Measurements from ENCODE around the gene GRB7. TPM values are rescaled to one million over a fixed set of nuclear protein-coding genes. Genes with fewer than 3 reads are reported as not detected.
"Not testable (repeated sequence)": the region's sequence is repeated elsewhere in the genome, so short reads cannot be mapped to it uniquely, and the experiment has no call there.

GRB7 gene
- total RNA-seq, 1 donor from 2014 or later, result 0.41 TPM

DNA sequence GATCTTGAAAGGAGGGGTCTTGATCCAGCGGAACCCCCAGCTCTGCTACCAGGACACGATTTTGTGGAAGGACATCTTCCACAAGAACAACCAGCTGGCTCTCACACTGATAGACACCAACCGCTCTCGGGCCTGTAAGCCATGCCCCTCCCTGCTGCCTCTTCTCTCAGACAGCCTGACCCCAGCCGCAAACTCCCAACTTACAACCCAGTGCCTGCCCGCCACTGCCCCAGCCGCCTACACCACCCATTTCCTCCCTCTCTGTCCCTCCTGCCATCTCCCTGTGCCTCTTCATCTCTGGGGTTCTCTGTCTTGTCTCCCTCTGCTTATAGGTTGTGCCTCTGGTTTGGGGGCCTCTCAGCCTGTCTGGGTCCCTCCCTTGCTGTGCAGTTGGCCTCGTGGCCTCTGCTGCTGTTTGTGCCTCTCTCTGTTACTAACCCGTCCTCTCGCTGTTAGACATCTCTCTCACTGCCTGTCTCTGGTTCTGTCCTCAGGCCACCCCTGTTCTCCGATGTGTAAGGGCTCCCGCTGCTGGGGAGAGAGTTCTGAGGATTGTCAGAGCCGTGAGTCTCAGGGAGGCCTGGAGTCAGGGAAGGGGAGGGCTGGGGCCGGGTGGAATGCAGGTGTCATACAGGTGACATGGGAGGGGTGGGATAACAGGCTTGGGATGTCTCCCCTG is 28.3 kb upstream of the GRB7 start:
- intact Hi-C loops (cut with micrococcal nuclease), result no loop called here

- intact Hi-C loops (cut with micrococcal nuclease), result no loop called here
Observed at GRCh38 chr17:39709998-39710964, 27.5 kb upstream of the GRB7 start.

DNA sequence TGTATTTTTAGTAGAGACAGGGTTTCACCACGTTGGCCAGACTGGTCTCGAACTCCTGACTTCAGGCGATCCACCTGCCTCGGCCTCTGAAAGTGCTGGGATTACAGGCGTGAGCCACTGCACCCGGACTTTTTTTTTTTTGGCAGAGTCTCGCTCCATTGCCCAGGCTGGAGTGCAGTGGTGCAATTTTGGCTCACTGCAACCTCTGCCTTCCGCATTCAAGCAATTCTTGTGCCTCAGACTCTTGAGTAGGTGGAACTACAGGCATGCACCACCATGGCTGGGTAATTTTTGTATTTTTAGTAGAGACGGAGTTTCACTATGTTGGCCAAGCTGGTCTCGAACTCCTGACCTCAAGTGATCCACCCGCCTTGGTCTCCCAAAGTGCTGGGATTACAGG is 26.7 kb upstream of the GRB7 start:
- intact Hi-C loops (cut with micrococcal nuclease), result not testable (repeated sequence)

DNA sequence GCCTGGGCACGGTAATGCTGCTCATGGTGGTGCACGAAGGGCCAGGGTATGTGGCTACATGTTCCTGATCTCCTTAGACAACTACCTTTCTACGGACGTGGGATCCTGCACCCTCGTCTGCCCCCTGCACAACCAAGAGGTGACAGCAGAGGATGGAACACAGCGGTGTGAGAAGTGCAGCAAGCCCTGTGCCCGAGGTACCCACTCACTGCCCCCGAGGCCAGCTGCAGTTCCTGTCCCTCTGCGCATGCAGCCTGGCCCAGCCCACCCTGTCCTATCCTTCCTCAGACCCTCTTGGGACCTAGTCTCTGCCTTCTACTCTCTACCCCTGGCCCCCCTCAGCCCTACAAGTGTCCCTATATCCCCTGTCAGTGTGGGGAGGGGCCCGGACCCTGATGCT is 25.9 kb upstream of the GRB7 start:
- intact Hi-C loops (cut with micrococcal nuclease), result no loop called here

GRCh38 chr17:39714234-39714633 is 23.5 kb upstream of the GRB7 start:
- intact Hi-C loops (cut with micrococcal nuclease), result no loop called here

DNA sequence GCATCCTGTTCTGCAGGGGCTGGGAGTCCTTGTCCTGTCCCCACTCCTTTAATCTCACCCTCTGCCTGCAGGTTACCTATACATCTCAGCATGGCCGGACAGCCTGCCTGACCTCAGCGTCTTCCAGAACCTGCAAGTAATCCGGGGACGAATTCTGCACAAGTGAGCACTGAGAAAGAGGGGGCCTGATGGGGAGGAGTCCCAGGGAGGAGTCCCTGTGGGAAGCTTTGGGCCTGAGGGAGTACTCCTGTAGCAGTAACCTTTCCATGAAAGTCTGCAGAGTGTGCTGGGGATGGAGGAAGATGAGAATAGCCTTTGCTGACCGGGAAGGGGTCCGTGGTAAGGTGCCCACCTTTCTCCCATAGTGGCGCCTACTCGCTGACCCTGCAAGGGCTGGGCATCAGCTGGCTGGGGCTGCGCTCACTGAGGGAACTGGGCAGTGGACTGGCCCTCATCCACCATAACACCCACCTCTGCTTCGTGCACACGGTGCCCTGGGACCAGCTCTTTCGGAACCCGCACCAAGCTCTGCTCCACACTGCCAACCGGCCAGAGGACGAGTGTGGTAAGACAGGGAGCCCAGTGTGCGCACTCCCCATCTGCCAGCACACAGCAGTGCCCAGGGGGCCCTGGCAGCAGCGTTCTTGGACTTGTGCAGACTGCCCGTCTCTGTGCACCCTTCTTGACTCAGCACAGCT is 22.2 kb upstream of the GRB7 start:
- intact Hi-C loops (cut with micrococcal nuclease), result no loop called here

DNA sequence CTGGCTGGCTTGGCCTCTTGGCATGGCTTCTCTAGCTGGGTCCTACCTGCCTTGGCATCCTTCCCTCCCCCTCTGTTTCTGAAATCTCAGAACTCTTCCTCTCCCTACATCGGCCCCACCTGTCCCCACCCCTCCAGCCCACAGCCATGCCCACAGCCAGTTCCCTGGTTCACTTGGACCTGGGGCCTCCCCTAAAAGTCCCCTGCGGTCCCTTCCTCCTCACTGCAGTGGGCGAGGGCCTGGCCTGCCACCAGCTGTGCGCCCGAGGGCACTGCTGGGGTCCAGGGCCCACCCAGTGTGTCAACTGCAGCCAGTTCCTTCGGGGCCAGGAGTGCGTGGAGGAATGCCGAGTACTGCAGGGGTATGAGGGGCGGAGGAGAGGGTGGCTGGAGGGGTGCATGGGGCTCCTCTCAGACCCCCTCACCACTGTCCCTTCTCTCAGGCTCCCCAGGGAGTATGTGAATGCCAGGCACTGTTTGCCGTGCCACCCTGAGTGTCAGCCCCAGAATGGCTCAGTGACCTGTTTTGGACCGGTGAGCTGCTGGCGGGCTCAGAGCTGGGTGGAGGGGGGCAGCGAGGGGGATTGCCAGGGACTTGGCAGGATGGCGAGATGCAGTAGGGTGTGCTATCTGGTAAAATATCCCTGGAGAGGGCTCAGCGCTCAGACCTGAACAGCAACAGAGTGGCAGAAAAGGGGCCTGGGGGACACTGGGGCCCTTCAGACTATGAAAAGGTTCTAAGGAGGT is 21.5 kb upstream of the GRB7 start:
- intact Hi-C loops (cut with micrococcal nuclease), result no loop called here

GRCh38 chr17:39716879-39717536 is 20.7 kb upstream of the GRB7 start:
- intact Hi-C loops (cut with micrococcal nuclease), result no loop called here

- intact Hi-C loops (cut with micrococcal nuclease), result no loop called here
Observed at GRCh38 chr17:39717660-39718059, 20.1 kb upstream of the GRB7 start.

DNA sequence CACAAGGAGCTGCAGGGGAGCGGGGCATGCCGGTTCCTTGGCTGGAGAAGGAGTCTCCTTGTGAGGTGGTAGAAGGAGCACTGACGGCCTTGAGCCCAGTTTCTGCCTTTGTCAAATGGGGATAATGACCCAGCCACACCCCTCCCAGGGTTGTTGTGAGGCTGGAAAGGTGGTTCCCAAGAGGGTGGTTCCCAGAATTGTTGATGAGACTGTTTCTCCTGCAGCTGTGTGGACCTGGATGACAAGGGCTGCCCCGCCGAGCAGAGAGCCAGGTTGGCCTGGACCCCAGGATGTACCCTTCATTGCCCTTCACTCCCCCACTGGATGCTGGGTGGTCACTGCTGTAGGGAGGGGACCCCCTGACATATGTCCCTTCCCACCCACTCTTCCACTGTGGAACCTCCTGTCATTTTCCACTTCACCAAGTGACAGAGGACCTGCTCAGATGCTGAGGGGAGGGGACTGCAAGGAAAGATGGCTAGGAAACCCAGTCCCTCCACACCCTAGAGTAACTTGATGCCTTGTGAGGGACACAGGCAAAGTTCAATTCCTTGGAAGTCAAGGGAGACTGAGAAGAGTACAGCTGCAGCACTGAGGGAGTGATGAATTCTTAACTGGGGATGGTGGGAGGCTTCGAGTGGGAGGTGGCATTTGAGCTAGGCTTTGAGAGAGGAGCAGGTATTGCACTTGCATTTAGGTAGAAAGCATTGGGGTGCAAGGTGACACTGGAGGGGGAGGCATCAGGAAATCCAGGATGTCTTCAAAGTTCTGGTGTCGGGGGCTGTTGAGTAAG is 18.0 kb upstream of the GRB7 start:
- intact Hi-C loops (cut with micrococcal nuclease), result no loop called here

DNA sequence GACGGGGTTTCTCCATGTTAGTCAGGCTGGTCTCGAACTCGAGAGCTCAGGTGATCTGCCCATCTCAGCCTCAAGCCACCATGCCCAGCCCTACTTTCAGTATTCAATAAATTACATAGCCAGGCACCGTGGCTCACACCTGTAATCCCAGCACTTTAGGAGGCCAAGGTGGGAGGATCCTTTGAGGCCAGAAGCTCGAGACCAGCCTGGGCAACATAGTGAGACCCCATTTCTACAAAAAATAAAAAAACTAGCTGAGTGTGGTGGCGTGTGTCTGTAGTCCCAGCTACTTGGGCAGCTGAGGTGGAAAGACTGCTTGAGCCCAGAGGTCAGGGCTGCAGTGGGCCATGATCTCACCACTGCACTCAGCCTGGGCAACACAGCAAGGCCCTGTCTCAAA is 15.6 kb upstream of the GRB7 start:
- intact Hi-C loops (cut with micrococcal nuclease), result no loop called here

GRCh38 chr17:39722965-39723848 is 14.5 kb upstream of the GRB7 start:
- intact Hi-C loops (cut with micrococcal nuclease), result no loop called here

DNA sequence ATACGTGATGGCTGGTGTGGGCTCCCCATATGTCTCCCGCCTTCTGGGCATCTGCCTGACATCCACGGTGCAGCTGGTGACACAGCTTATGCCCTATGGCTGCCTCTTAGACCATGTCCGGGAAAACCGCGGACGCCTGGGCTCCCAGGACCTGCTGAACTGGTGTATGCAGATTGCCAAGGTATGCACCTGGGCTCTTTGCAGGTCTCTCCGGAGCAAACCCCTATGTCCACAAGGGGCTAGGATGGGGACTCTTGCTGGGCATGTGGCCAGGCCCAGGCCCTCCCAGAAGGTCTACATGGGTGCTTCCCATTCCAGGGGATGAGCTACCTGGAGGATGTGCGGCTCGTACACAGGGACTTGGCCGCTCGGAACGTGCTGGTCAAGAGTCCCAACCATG is 13.0 kb upstream of the GRB7 start:
- intact Hi-C loops (cut with micrococcal nuclease), result no loop called here

DNA sequence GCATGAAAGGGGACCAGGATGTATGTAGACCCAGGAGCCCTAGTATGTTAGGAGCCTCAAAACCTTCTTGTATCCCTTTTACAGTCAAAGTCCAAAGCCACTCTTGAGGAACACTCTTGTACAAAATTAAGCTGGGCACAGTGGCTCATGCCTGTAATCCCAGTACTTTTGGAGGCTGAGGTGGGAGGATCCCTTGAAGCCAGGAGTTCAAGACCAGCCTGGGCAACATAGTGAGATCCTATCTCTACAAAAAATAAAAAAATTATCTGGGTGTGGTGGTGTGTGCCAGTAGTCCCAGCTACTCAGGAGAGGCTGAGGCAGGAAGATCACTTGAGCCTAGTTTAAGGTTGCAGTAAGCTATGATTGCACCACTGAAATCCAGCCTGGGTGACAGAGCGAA is 11.8 kb upstream of the GRB7 start:
- intact Hi-C loops (cut with micrococcal nuclease), result not testable (repeated sequence)

GRCh38 chr17:39726617-39727016 is 11.1 kb upstream of the GRB7 start:
- intact Hi-C loops (cut with micrococcal nuclease), result no loop called here

- intact Hi-C loops (cut with micrococcal nuclease), result no loop called here
Observed at GRCh38 chr17:39727556-39727955, 10.2 kb upstream of the GRB7 start.

DNA sequence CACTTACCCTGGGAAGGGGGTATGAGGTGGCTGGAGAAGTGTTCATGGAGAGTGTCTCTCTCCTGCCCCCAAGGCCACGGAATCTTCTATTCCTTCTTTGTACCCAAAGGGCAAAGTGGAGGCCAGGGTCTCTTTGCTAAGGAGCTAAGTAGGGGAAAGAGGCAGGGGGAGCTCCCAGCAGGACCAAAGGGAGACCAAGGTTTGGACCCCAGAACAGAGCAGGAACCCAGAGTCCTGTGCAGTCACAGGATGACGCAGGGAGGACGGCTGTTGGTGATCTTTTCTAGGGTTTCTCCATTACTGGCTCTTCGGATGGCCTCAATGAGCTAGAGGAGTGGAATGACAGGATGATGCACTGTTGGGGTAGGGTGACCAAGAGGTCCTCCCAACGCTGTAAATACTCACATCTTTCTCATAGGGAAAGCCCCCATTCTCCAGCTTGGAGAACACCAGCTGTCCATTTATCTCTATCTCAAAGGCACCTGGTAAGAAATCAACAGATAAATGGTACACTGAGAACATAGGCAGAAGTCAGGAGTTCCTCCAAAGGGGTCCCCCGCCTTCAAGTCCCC is 8.4 kb upstream of the GRB7 start:
- intact Hi-C loops (cut with micrococcal nuclease), result no loop called here

GRCh38 chr17:39730095-39730921 is 7.4 kb upstream of the GRB7 start, which contains the start of gene MIEN1:
Gene MIEN1, minus strand, starts transcription at chr17:39730532. Its CDS starts 37 bp downstream, at chr17:39730495.
- intact Hi-C loops (cut with micrococcal nuclease), result loop anchor here (1.0 to 5.0 kb wide), 5 partner anchors 24 to 250 kb away; partner anchors contain the start of genes PGAP3, PSMD3 and STARD3
